ENCODE data around the gene TSC22D3.

The TSC22D3 gene

GRCh38 chrX:107743995-107744394, 31.6 kb downstream of the TSC22D3 start:
- Histone ChIP-seq H3K27me3 (ENCODE audit: control insufficient read depth, insufficient read depth, low read length) (peaks cover 58% of the 10 kb centered on the region), H3K9me3 (ENCODE audit: control insufficient read depth, insufficient read depth, low read length) (no peaks in the 10 kb centered on the region), H3K9ac (ENCODE audit: low read depth, low read length) (no peak overlapping the region)

GRCh38 chrX:107742700-107743191, 32.8 kb downstream of the TSC22D3 start:
- H3K9ac ChIP-seq (ENCODE audit: low read depth, low read length): no peak overlapping the region
- no peaks in the 10 kb centered on the region for H3K36me3 ChIP-seq (ENCODE audit: control insufficient read depth, insufficient read depth, low read length)
- H3K27me3 ChIP-seq (ENCODE audit: control insufficient read depth, insufficient read depth, low read length): peaks cover 61% of the 10 kb centered on the region
- H3K9me3 ChIP-seq (ENCODE audit: control insufficient read depth, insufficient read depth, low read length): no peaks in the 10 kb centered on the region
- peaks cover 19% of the 10 kb centered on the region for H3K4me1 ChIP-seq (ENCODE audit: control insufficient read depth, insufficient read depth, low read length)
- no peak overlapping the region for H3K27ac ChIP-seq (ENCODE audit: low read depth, low read length)
- H3K4me3 ChIP-seq (ENCODE audit: low read depth, low read length): peak overlapping the region; percentile 64

More at GRCh38 chrX:107743995-107744394, 31.6 kb downstream of the TSC22D3 start:
- Histone ChIP-seq H3K4me1 (ENCODE audit: control insufficient read depth, insufficient read depth, low read length) (peaks cover 19% of the 10 kb centered on the region), H3K27ac (ENCODE audit: low read depth, low read length) (no peak overlapping the region), H3K36me3 (ENCODE audit: control insufficient read depth, insufficient read depth, low read length) (no peaks in the 10 kb centered on the region), H3K4me3 (ENCODE audit: low read depth, low read length) (no peak overlapping the region)

GRCh38 chrX:107741404-107741790, 34.2 kb downstream of the TSC22D3 start:
- no peak overlapping the region for H3K9ac ChIP-seq (ENCODE audit: low read depth, low read length)
- H3K4me3 ChIP-seq (ENCODE audit: low read depth, low read length): peak overlapping the region; percentile 64

GRCh38 chrX:107739541-107739940, 36.0 kb downstream of the TSC22D3 start:
- no peaks in the 10 kb centered on the region for H3K9me3 ChIP-seq (ENCODE audit: control insufficient read depth, insufficient read depth, low read length)
- no peak overlapping the region for H3K4me3 ChIP-seq (ENCODE audit: low read depth, low read length)
- H3K4me1 ChIP-seq (ENCODE audit: control insufficient read depth, insufficient read depth, low read length): peaks cover 32% of the 10 kb centered on the region
- H3K36me3 ChIP-seq (ENCODE audit: control insufficient read depth, insufficient read depth, low read length): no peaks in the 10 kb centered on the region
- H3K27ac ChIP-seq (ENCODE audit: low read depth, low read length): no peak overlapping the region
- peaks cover 43% of the 10 kb centered on the region for H3K27me3 ChIP-seq (ENCODE audit: control insufficient read depth, insufficient read depth, low read length)
- H3K9ac ChIP-seq (ENCODE audit: low read depth, low read length): no peak overlapping the region

More at GRCh38 chrX:107741404-107741790, 34.2 kb downstream of the TSC22D3 start:
- Histone ChIP-seq H3K4me1 (ENCODE audit: control insufficient read depth, insufficient read depth, low read length) (peaks cover 30% of the 10 kb centered on the region), H3K36me3 (ENCODE audit: control insufficient read depth, insufficient read depth, low read length) (no peaks in the 10 kb centered on the region), H3K9me3 (ENCODE audit: control insufficient read depth, insufficient read depth, low read length) (no peaks in the 10 kb centered on the region), H3K27ac (ENCODE audit: low read depth, low read length) (no peak overlapping the region), H3K27me3 (ENCODE audit: control insufficient read depth, insufficient read depth, low read length) (peaks cover 50% of the 10 kb centered on the region)

- Histone ChIP-seq H3K27ac (ENCODE audit: low read depth, low read length) (no peak overlapping the region), H3K9ac (ENCODE audit: low read depth, low read length) (no peak overlapping the region), H3K27me3 (ENCODE audit: control insufficient read depth, insufficient read depth, low read length) (peaks cover 38% of the 10 kb centered on the region), H3K9me3 (ENCODE audit: control insufficient read depth, insufficient read depth, low read length) (no peaks in the 10 kb centered on the region), H3K4me3 (ENCODE audit: low read depth, low read length) (no peak overlapping the region), H3K4me1 (ENCODE audit: control insufficient read depth, insufficient read depth, low read length) (peaks cover 32% of the 10 kb centered on the region), H3K36me3 (ENCODE audit: control insufficient read depth, insufficient read depth, low read length) (no peaks in the 10 kb centered on the region)
These were observed 36.8 kb downstream of the TSC22D3 start for GRCh38 chrX:107738768-107739167.

- no peaks in the 10 kb centered on the region for H3K9me3 ChIP-seq (ENCODE audit: control insufficient read depth, insufficient read depth, low read length)
- H3K9ac ChIP-seq (ENCODE audit: low read depth, low read length): no peak overlapping the region
- H3K27ac ChIP-seq (ENCODE audit: low read depth, low read length): no peak overlapping the region
- H3K27me3 ChIP-seq (ENCODE audit: control insufficient read depth, insufficient read depth, low read length): peaks cover 33% of the 10 kb centered on the region
- H3K4me3 ChIP-seq (ENCODE audit: low read depth, low read length): no peak overlapping the region
- peaks cover 32% of the 10 kb centered on the region for H3K4me1 ChIP-seq (ENCODE audit: control insufficient read depth, insufficient read depth, low read length)
- no peaks in the 10 kb centered on the region for H3K36me3 ChIP-seq (ENCODE audit: control insufficient read depth, insufficient read depth, low read length)
These were observed 37.3 kb downstream of the TSC22D3 start for GRCh38 chrX:107738272-107738671.

GRCh38 chrX:107736781-107737531, 38.6 kb downstream of the TSC22D3 start:
- H3K36me3 ChIP-seq (ENCODE audit: control insufficient read depth, insufficient read depth, low read length): no peaks in the 10 kb centered on the region
- H3K4me1 ChIP-seq (ENCODE audit: control insufficient read depth, insufficient read depth, low read length): peaks cover 23% of the 10 kb centered on the region
- peaks cover 29% of the 10 kb centered on the region for H3K27me3 ChIP-seq (ENCODE audit: control insufficient read depth, insufficient read depth, low read length)
- no peaks in the 10 kb centered on the region for H3K9me3 ChIP-seq (ENCODE audit: control insufficient read depth, insufficient read depth, low read length)
- H3K4me3 ChIP-seq (ENCODE audit: low read depth, low read length): no peak overlapping the region
- H3K9ac ChIP-seq (ENCODE audit: low read depth, low read length): no peak overlapping the region
- H3K27ac ChIP-seq (ENCODE audit: low read depth, low read length): peak overlapping the region; percentile 53

- H3K4me1 ChIP-seq (ENCODE audit: control insufficient read depth, insufficient read depth, low read length): peaks cover 35% of the 10 kb centered on the region
- no peaks in the 10 kb centered on the region for H3K36me3 ChIP-seq (ENCODE audit: control insufficient read depth, insufficient read depth, low read length)
- H3K27me3 ChIP-seq (ENCODE audit: control insufficient read depth, insufficient read depth, low read length): peaks cover 14% of the 10 kb centered on the region
- H3K4me3 ChIP-seq (ENCODE audit: low read depth, low read length): no peak overlapping the region
- H3K9me3 ChIP-seq (ENCODE audit: control insufficient read depth, insufficient read depth, low read length): no peaks in the 10 kb centered on the region
- H3K9ac ChIP-seq (ENCODE audit: low read depth, low read length): no peak overlapping the region
- no peak overlapping the region for H3K27ac ChIP-seq (ENCODE audit: low read depth, low read length)
These were observed 40.9 kb downstream of the TSC22D3 start for GRCh38 chrX:107734646-107735045.

GRCh38 chrX:107733686-107734085, 41.9 kb downstream of the TSC22D3 start:
- H3K9ac ChIP-seq (ENCODE audit: low read depth, low read length): no peak overlapping the region
- H3K9me3 ChIP-seq (ENCODE audit: control insufficient read depth, insufficient read depth, low read length): no peaks in the 10 kb centered on the region
- no peak overlapping the region for H3K4me3 ChIP-seq (ENCODE audit: low read depth, low read length)
- peaks cover 43% of the 10 kb centered on the region for H3K4me1 ChIP-seq (ENCODE audit: control insufficient read depth, insufficient read depth, low read length)
- 0 out of 2 replicates have a peak, but pooled peaks cover 5% of the 10 kb centered on the region for H3K27me3 ChIP-seq (ENCODE audit: control insufficient read depth, insufficient read depth, low read length)
- no peak overlapping the region for H3K27ac ChIP-seq (ENCODE audit: low read depth, low read length)
- no peaks in the 10 kb centered on the region for H3K36me3 ChIP-seq (ENCODE audit: control insufficient read depth, insufficient read depth, low read length)

- Histone ChIP-seq H3K27me3 (ENCODE audit: control insufficient read depth, insufficient read depth, low read length) (0 out of 2 replicates have a peak, but pooled peaks cover 5% of the 10 kb centered on the region), H3K4me1 (ENCODE audit: control insufficient read depth, insufficient read depth, low read length) (peaks cover 37% of the 10 kb centered on the region), H3K4me3 (ENCODE audit: low read depth, low read length) (no peak overlapping the region), H3K9ac (ENCODE audit: low read depth, low read length) (no peak overlapping the region), H3K27ac (ENCODE audit: low read depth, low read length) (no peak overlapping the region), H3K36me3 (ENCODE audit: control insufficient read depth, insufficient read depth, low read length) (no peaks in the 10 kb centered on the region), H3K9me3 (ENCODE audit: control insufficient read depth, insufficient read depth, low read length) (no peaks in the 10 kb centered on the region)
These were observed 43.6 kb downstream of the TSC22D3 start for GRCh38 chrX:107731831-107732502.

Data from HUES48 (cell line).